Smooth muscle cell (in vitro differentiated cells): ENCODE data around the gene DGKQ. TPM values are rescaled to one million over a fixed set of nuclear protein-coding genes. Genes with fewer than 3 reads are reported as not detected.

ENCODE experiments used
- DNase-seq: peaks from one replicate; lab custom pipeline; 2025; ENCODE audit not compliant: unreplicated experiment; lab: John Stamatoyannopoulos, UW
- H2AFZ ChIP-seq: fragments of 200-600 bp; sonication (generic); 2 replicates; pipeline ENCODE4 v1.6.0; 2016; ENCODE audit warnings: antibody characterized with exemption, low read depth, mild to moderate bottlenecking
- H3F3A ChIP-seq: fragments of 200-600 bp; sonication (generic); 2 replicates; pipeline ENCODE4 v1.6.0; 2017; ENCODE audit warnings: antibody characterized with exemption, low read depth
- H3K27ac ChIP-seq: fragments of 200-600 bp; sonication (generic); 2 replicates; pipeline ENCODE4 v1.5.1; 2016; ENCODE audit warnings: low read depth, mild to moderate bottlenecking
- H3K27me3 ChIP-seq: fragments of 200-600 bp; sonication (generic); 2 replicates; pipeline ENCODE4 v1.6.1; 2016; ENCODE audit warnings: low read depth, mild to moderate bottlenecking
- H3K36me3 ChIP-seq: fragments of 200-600 bp; sonication (generic); 2 replicates; pipeline ENCODE4 v1.5.1; 2016; ENCODE audit warnings: low read depth
- H3K4me1 ChIP-seq: fragments of 200-600 bp; sonication (generic); 2 replicates; pipeline ENCODE4 v1.5.1; 2016; ENCODE audit warnings: low read depth
- H3K4me2 ChIP-seq: fragments of 200-600 bp; sonication (generic); 2 replicates; pipeline ENCODE4 v1.6.0; 2016; ENCODE audit warnings: mild to moderate bottlenecking
- H3K4me3 ChIP-seq: fragments of 200-600 bp; sonication (generic); 2 replicates; pipeline ENCODE4 v1.5.1; 2016; ENCODE audit warnings: mild to moderate bottlenecking
- H3K79me2 ChIP-seq: fragments of 200-600 bp; sonication (generic); 2 replicates; pipeline ENCODE4 v1.6.0; 2016; ENCODE audit warnings: low read depth, mild to moderate bottlenecking
- H3K9ac ChIP-seq: fragments of 200-600 bp; sonication (generic); 2 replicates; pipeline ENCODE4 v1.6.0; 2016; ENCODE audit warnings: low read depth
- H3K9me3 ChIP-seq: fragments of 200-600 bp; sonication (generic); replicated peaks from 2 replicates; pipeline ENCODE4 v1.5.1; 2016; ENCODE audit warnings: low read depth
- H4K20me1 ChIP-seq: fragments of 200-600 bp; sonication (generic); 2 replicates; pipeline ENCODE4 v1.6.0; 2016; ENCODE audit warnings: low read depth
- WGBS: methylation state at CpG from one replicate; pipeline ENCODE4 v1.1.7; 2016; ENCODE audit warnings: low lambda C conversion rate; 5-methylcytosine and 5-hydroxymethylcytosine counted together
- polyA plus RNA-seq: library from polyadenylated mRNA; unstranded; fragments of >200 nt; fragmentation: Nextera tagmentation; extraction: Ambion mirVana; gene quantifications from 2 replicates; pipeline ENCODE4 v1.2.1, GENCODE V29; 2016
- total RNA-seq: library from RNA; depleted of rRNA; stranded (reverse); fragments of >200 nt; gene quantifications from 2 replicates; pipeline ENCODE4 v1.2.3, GENCODE V29; 2014
- TF ChIP-seq, protein P1 (sequence below): fragments of 200-600 bp; sonication (generic); IDR thresholded peaks from 2 replicates; pipeline ENCODE4 v1.5.1; 2017; ENCODE audit warnings: borderline replicate concordance, mild to moderate bottlenecking, antibody characterized with exemption; ENCODE audit not compliant: insufficient read depth, poor library complexity, severe bottlenecking

DGKQ gene
- total and polyA plus RNA-seq, 2 experiments from 2014 or later: 4.2 to 16.2 TPM

DNA sequence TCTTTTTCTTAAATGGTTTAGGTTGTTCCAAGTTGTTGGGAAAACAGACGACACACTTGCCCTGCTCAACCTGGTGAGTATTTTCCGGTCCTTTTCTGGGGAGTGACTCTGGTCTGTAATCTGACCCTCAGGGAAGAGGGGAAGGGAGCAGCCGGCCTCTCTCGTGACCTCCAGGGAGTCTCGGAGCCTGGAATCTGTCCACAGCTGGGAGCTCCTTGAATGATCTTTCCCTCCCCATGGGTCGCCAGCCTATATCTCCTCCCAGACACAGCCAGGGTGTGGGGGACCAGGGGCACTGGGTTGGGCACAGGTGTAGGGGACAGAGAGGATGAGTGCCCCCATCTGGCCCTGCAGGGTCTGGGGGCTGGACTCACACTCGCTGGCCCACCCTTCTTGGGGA lies 22.2 kb downstream of the DGKQ start:
- no peaks in the 10 kb centered on the region for H3K27me3 ChIP-seq
- TF ChIP-seq, protein P1, sequence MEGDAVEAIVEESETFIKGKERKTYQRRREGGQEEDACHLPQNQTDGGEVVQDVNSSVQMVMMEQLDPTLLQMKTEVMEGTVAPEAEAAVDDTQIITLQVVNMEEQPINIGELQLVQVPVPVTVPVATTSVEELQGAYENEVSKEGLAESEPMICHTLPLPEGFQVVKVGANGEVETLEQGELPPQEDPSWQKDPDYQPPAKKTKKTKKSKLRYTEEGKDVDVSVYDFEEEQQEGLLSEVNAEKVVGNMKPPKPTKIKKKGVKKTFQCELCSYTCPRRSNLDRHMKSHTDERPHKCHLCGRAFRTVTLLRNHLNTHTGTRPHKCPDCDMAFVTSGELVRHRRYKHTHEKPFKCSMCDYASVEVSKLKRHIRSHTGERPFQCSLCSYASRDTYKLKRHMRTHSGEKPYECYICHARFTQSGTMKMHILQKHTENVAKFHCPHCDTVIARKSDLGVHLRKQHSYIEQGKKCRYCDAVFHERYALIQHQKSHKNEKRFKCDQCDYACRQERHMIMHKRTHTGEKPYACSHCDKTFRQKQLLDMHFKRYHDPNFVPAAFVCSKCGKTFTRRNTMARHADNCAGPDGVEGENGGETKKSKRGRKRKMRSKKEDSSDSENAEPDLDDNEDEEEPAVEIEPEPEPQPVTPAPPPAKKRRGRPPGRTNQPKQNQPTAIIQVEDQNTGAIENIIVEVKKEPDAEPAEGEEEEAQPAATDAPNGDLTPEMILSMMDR: no peak
- WGBS: 89% methylated on average over 7 of the region's 7 CpGs

GRCh38 chr4:950136-951020 lies 23.0 kb downstream of the DGKQ start:
- Histone ChIP-seq H3K4me1 (no peaks in the 10 kb centered on the region), H4K20me1 (peaks cover 12% of the 10 kb centered on the region), H3K4me2 (no peak overlapping the region), H3K27ac (no peak overlapping the region), H3K27me3 (no peaks in the 10 kb centered on the region), H3K9me3 (no peaks in the 10 kb centered on the region), H3K4me3 (no peak overlapping the region), H3K9ac (no peak overlapping the region), H3K79me2 (no peaks in the 10 kb centered on the region), H3F3A (no peaks in the 10 kb centered on the region), H2AFZ (no peak overlapping the region), H3K36me3 (no peaks in the 10 kb centered on the region)
- DNase-seq: no peak
- 92% methylated on average over 25 of the region's 30 CpGs for WGBS
- TF ChIP-seq, protein P1: no peak

More for the DNA sequence above, 22.2 kb downstream of the DGKQ start:
- no peaks in the 10 kb centered on the region for H3K36me3 ChIP-seq
- H2AFZ ChIP-seq: no peak overlapping the region
- no peak overlapping the region for H3K27ac ChIP-seq
- DNase-seq: no peak
- H3K9ac ChIP-seq: no peak overlapping the region
- no peak overlapping the region for H3K4me2 ChIP-seq
- H3F3A ChIP-seq: no peaks in the 10 kb centered on the region
- H4K20me1 ChIP-seq: peaks cover 4% of the 10 kb centered on the region
- no peaks in the 10 kb centered on the region for H3K79me2 ChIP-seq
- no peak overlapping the region for H3K4me3 ChIP-seq
- H3K4me1 ChIP-seq: no peaks in the 10 kb centered on the region
- H3K9me3 ChIP-seq: no peaks in the 10 kb centered on the region

DNA sequence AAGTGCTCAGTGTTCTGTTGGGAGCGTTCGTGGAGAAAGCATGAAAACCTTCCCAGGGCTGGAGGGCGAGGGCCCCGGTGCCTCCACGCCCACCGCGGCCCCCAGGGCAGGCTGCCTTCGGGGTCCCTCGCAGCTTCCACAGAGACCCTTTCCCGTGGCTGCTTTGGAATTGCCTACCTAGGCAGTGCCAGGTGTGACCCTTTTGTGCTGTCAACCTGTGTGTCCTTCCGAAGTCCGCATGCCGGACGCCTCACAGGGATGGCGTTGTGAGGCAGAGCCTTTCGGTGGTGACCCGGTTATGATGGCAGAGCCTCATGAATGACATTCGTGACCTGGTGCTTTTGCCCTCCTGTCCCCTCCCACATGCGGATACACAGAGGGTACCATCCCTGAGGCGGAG lies 23.7 kb downstream of the DGKQ start:
- 91% methylated on average over 20 of the region's 20 CpGs for WGBS
- Histone ChIP-seq H3K27me3 (no peaks in the 10 kb centered on the region), H3F3A (no peaks in the 10 kb centered on the region), H3K4me2 (no peak overlapping the region), H3K4me1 (no peaks in the 10 kb centered on the region), H3K9ac (no peak overlapping the region), H4K20me1 (peaks cover 18% of the 10 kb centered on the region), H3K27ac (no peak overlapping the region), H3K79me2 (no peaks in the 10 kb centered on the region), H3K4me3 (no peak overlapping the region), H3K36me3 (no peaks in the 10 kb centered on the region), H3K9me3 (no peaks in the 10 kb centered on the region), H2AFZ (no peak overlapping the region)
- no peak for DNase-seq
- TF ChIP-seq, protein P1: no peak

DNA sequence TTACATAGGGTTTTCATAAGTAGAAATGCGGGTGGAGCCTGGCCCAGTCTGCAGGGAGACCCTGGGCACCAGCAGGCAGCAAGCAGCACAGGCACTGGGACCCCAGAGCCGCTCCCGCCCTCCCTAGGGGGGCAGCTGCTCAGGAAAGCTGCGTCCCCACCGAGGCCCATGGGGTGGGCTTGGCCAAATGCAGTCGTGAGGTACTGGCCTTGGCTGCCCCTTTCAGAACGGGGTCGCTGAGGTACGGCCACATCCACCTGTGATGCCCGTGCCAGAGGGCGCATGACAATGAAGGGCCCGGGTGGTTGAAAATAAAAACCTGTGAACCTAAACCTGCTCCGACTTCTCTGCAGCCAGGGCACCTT lies 24.5 kb downstream of the DGKQ start:
- Histone ChIP-seq H3K27ac (no peak overlapping the region), H4K20me1 (peaks cover 25% of the 10 kb centered on the region), H3K27me3 (no peaks in the 10 kb centered on the region), H3K4me1 (no peaks in the 10 kb centered on the region), H3K9ac (no peak overlapping the region), H3K9me3 (no peaks in the 10 kb centered on the region), H3F3A (no peaks in the 10 kb centered on the region), H3K4me3 (no peak overlapping the region), H2AFZ (no peak overlapping the region), H3K4me2 (no peak overlapping the region), H3K36me3 (no peaks in the 10 kb centered on the region), H3K79me2 (no peaks in the 10 kb centered on the region)
- no peak for DNase-seq
- WGBS: 93% methylated on average over 13 of the region's 13 CpGs
- TF ChIP-seq, protein P1: no peak
